GM19240 (cell line): ENCODE data around the gene ARMH3.
A peak's percentile ranks its signal among the peaks of the same experiment; 100 is the strongest.
"Not testable (repeated sequence)": the region's sequence is repeated elsewhere in the genome, so short reads cannot be mapped to it uniquely, and the experiment has no call there.

Experiments
- DNase-seq: peaks from one replicate; pipeline ENCODE4 v3.0.0; 2011; ENCODE audit warnings: low spot score; ENCODE audit not compliant: insufficient read length

The ARMH3 gene

DNA sequence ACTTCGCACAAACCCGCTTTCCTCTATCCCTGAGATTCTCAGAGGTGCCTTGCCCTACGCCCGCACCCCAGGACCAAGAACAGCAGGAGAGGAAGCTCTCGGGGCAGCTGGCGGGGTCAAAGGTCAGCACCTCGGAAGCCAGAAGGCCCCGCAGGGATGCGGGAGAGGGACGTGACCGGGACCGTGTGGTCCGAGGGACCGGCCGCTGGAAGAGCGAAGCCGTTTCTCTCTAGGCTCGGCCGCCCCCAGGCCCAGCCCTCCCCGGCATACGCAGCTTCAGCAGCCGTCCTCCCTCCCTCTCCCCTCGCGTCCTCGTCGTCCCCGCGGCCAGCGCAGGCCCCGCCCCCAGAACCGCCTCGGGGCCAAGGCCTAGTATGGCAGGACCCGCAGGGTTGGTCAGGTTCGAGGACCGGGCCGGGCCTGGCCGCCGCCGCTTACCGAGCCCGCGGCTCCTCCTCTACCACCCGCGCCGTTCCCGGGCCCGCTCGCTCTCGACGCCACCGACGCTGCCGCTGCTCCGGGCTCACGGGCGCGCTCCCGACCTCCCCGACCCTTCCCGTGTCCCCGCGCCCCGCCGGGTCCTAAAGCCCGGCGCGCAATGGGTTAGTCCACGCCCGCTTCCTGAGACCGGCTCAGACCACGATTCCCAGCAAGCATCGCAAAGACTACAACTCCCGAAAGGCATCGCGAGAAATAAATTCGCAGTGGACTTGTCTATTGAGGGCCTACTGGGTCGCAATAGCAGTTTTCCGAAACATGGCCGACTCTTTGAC lies at the start of gene ARMH3:
ARMH3 (minus strand) TSS at position 527 of the 773 bp plus-strand sequence. CDS start 16,059 bp downstream, outside the sequence.
- peak; percentile 96 for DNase-seq

GRCh38 chr10:102102421-102102820 lies 46.4 kb upstream of the ARMH3 start:
- no peak for DNase-seq

- DNase-seq, result no peak
Measured at GRCh38 chr10:102101152-102101551, 45.2 kb upstream of the ARMH3 start.

DNA sequence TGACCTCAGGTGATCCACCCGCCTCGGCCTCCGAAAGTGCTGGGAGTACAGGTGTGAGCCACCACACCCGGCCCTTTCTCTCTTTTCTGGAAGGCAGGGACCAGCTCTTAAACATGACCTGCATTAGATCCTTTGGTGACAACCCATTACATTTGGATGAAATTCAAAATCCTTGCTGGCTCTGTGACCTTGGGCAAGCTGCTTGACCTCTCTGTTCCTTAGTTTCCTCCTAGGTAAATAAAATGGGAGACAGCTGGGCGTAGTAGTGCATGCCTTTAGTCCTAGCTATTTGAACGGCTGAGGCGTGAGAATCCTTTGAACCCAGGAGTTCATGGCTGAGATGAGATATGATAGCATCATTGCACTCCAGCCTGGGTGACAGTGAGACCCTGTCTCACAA lies 40.5 kb upstream of the ARMH3 start:
- no peak for DNase-seq

GRCh38 chr10:102090772-102091171 lies 34.8 kb upstream of the ARMH3 start:
- no peak for DNase-seq

DNA sequence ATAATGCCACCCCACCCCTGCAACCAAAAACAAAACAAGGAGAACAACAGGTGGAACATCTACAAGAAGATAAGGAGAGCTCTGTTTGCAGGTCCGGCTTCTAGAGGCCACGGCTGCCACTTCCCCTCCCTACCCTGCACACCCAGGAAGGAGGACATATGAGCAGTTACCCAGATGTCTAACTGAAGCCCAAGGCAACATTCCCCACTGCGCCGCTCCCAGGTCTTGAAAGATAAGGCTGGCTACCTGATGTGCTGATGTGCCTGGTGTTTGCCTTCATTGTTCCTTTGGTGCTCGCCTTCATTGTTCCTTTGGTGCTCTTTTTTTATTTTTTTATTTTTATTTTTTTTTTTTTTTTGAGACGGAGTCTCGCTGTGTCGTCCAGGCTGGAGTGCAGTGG lies 30.2 kb upstream of the ARMH3 start:
- DNase-seq, result no peak

DNA sequence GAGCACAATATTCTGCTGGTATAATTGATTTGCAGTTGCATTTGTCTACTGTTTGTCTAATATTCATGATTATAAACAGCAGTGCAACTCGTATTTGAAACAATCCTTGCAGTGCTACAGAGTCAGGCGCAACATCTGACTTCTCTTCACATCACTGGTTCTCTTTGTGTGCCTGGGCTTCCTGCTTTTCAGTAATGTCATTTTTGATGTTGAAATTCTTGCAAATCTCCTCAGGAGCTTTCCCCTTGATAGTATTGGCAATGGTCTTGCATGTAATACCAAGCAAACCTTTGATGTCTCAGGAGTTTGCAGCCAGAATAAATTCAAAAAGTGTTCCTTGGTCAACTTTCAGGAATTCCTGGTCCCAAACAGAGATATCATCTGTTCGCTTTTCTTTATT lies 29.4 kb upstream of the ARMH3 start:
- DNase-seq, result no peak

GRCh38 chr10:102083541-102083940 lies 27.6 kb upstream of the ARMH3 start:
- no peak for DNase-seq

- peak; percentile 73 for DNase-seq
Measured at GRCh38 chr10:102072673-102073527, 16.9 kb upstream of the ARMH3 start.

- no peak for DNase-seq
Measured at GRCh38 chr10:102069071-102069470, 13.1 kb upstream of the ARMH3 start.

- no peak for DNase-seq
Measured at GRCh38 chr10:102068216-102068615, 12.2 kb upstream of the ARMH3 start.

- no peak for DNase-seq
Measured at GRCh38 chr10:102067091-102067916, 11.3 kb upstream of the ARMH3 start.

DNA sequence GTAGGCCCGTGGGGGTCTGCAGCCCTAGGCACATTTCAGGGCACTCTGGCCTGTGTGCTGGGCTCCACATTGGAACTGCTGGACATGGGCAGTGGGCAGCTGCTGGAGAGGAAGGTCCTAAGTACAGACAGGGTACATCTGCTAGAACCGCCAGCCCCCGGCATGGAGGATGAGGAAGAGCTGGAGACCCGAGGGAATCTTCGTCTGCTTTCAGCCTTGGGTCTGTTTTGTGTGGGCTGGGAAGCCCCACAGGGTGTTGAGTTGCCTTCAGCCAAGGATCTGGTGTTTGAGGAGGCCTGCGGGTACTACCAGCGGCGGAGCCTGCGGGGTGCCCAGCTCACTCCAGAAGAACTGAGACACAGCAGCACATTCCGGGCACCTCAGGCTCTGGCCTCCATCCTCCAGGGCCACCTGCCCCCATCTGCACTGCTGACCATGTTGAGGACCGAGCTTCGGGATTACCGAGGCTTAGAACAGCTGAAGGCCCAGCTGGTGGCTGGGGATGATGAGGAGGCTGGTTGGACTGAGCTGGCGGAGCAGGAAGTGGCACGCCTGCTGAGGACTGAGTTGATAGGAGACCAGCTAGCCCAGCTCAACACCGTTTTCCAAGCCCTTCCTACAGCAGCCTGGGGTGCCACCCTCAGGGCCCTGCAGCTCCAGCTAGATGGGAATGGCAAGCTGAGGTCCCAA lies 10.6 kb upstream of the ARMH3 start:
- no peak for DNase-seq

DNA sequence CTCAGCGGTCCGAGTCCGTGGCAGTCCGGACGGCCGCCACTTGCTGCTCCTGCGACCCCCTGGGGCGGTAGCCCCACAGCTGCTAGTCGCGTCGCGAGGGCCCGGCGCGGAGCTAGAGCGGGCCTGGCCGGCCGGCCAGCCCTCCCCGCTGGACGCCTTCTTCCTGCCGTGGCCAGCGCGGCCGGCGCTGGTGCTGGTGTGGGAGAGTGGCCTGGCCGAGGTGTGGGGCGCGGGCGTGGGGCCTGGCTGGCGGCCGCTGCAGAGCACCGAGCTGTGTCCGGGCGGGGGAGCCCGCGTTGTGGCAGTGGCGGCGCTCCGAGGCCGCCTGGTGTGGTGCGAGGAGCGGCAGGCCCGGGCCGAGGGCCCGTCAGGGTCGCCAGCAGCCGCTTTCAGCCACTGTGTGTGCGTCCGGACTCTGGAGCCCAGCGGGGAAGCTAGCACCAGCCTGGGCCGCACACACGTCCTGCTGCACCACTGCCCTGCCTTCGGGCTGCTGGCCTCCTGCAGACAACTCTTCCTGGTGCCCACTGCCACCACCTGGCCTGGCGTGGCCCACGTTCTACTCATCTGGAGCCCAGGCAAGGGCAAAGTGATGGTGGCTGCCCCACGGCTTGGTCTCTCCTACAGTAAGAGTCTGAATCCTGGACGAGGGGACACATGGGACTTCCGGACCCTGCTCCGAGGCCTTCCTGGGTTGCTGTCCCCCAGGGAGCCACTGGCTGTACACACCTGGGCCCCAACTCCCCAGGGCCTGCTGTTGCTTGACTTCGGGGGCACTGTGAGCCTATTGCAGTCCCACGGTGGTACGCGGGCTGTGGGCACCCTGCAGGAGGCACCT lies 9.8 kb upstream of the ARMH3 start:
- no peak for DNase-seq

GRCh38 chr10:102064868-102065560 lies 9.0 kb upstream of the ARMH3 start, which contains the start of gene HPS6:
TSS of gene HPS6 (plus strand) at chr10:102065349. CDS start at chr10:102065475, 126 bp downstream.
- DNase-seq, result peak; percentile 91

- DNase-seq, result no peak
Measured at GRCh38 chr10:102064503-102064867, 8.5 kb upstream of the ARMH3 start.

GRCh38 chr10:102059987-102060386 lies 4.0 kb upstream of the ARMH3 start:
- no peak for DNase-seq

DNA sequence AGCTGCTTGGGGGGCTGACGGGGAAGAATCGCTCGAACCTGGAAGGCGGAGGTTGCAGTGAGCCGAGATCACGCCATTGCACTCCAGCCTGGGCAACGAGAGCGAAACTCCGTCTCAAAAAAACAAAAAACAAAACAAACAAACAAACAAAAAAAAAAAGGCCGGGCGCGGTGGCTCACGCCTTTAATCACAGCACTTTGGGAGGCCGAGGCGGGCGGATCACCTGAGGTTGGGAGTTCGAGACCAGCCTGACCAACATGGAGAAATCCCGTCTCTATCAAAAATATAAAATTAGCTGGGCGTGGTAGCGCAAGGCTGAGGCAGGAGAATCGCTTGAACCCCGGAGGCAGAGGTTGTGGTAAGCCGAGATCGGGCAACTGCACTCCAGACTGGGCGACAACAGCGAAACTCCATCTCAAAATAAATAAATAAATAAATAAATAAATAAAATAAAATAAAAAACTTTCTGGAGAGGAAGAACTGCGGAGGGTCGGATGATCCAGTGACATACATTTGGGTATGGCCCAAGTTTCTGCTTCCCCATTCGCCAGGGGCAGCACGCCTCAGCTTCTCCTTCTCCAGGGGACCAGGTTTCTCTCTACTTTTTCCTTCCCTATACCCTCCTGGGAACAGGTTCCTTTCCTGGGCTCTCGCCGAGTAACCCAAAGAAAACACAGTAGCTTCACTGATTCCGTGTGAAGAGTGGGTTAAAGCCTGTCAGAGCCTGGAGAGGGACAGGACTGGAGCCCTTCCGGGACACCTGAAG lies 909 bp downstream of the ARMH3 start:
- DNase-seq, result not testable (repeated sequence)

- no peak for DNase-seq
Measured at GRCh38 chr10:102046095-102046494, 9.9 kb downstream of the ARMH3 start.
